Renal pelvis (tissue), 12 donors: ENCODE data around the gene TUFT1. TPM values are rescaled to one million over a fixed set of nuclear protein-coding genes. Genes with fewer than 3 reads are reported as not detected.

ENCODE experiments used
- DNase-seq: peaks from one replicate; pipeline ENCODE4 v3.0.0-alpha.2; 2013
- long read RNA-seq, 16 experiments: transcript quantifications; one replicate each; lab custom pipeline, GENCODE V29; 2026
- polyA plus RNA-seq, 3 donors: library from polyadenylated mRNA; unstranded; fragments of 120-200 nt; gene quantifications; one replicate each; pipeline ENCODE4 v1.2.1, GENCODE V29; 2013; ENCODE audit not compliant: insufficient read length in 3 of 3

Gene TUFT1
- 10 to 100 TPM in 2 of 3 donors, 1 to 10 TPM in 1; 8.8 to 14.1 (median 11.7) TPM for polyA plus RNA-seq
- long read RNA-seq, donor 1, partial matches to known transcripts = 0 of 1 reads
- long read RNA-seq, donor 1, other reads (novel, unspliced or antisense) = 0 of 1 reads
- long read RNA-seq, donor 2, partial matches to known transcripts = 0 of 4 reads
- long read RNA-seq, donor 2, other reads (novel, unspliced or antisense) = 0 of 4 reads
- long read RNA-seq, donor 3 = 0 reads
- long read RNA-seq, donor 4 = 0 reads
- long read RNA-seq, donor 5, partial matches to known transcripts = 0 of 2 reads
- long read RNA-seq, donor 5, other reads (novel, unspliced or antisense) = 0 of 2 reads
- long read RNA-seq, donor 6, partial matches to known transcripts = 0 of 3 reads
- long read RNA-seq, donor 6, other reads (novel, unspliced or antisense) = 0 of 3 reads
- long read RNA-seq, donor 7, partial matches to known transcripts = 0 of 4 reads
- long read RNA-seq, donor 7, other reads (novel, unspliced or antisense) = 0 of 4 reads
- long read RNA-seq, donor 8, partial matches to known transcripts = 0 of 2 reads
- long read RNA-seq, donor 8, other reads (novel, unspliced or antisense) = 0 of 2 reads
- long read RNA-seq, donor 9, partial matches to known transcripts = 0 of 3 reads
- long read RNA-seq, donor 9, other reads (novel, unspliced or antisense) = 0 of 3 reads
- long read RNA-seq, donor 10, transcript TUFT1-202 (12 exons, 3,033 nt) = major isoform, 6 of 6 reads
- long read RNA-seq, donor 10, partial matches to known transcripts = 0 of 6 reads
- long read RNA-seq, donor 10, other reads (novel, unspliced or antisense) = 0 of 6 reads
- long read RNA-seq, donor 11 = 0 reads
- long read RNA-seq, donor 12, partial matches to known transcripts = 0 of 1 reads
- long read RNA-seq, donor 12, other reads (novel, unspliced or antisense) = 0 of 1 reads
- long read RNA-seq, donor 13, partial matches to known transcripts = 0 of 3 reads
- long read RNA-seq, donor 13, other reads (novel, unspliced or antisense) = 0 of 3 reads
- long read RNA-seq, donor 14 = 0 reads
- long read RNA-seq, donor 15, partial matches to known transcripts = 0 of 1 reads
- long read RNA-seq, donor 15, other reads (novel, unspliced or antisense) = 0 of 1 reads
- long read RNA-seq, donor 16, partial matches to known transcripts = 6 of 7 reads
- long read RNA-seq, donor 16, other reads (novel, unspliced or antisense) = 0 of 7 reads

GRCh38 chr1:151540021-151540981, at the start of gene TUFT1:
TUFT1 (plus strand) TSS chr1:151540309; CDS start chr1:151540367, 58 bp downstream.
- DNase-seq = peak; percentile 92

- no peak for DNase-seq
Measured at GRCh38 chr1:151491641-151492040, 48.5 kb upstream of the TUFT1 start.

GRCh38 chr1:151492120-151492519, 48.0 kb upstream of the TUFT1 start:
- no peak for DNase-seq

GRCh38 chr1:151493042-151493441, 47.1 kb upstream of the TUFT1 start:
- no peak for DNase-seq

- DNase-seq = no peak
Measured at GRCh38 chr1:151494741-151495281, 45.3 kb upstream of the TUFT1 start.

GRCh38 chr1:151495316-151495715, 44.8 kb upstream of the TUFT1 start:
- DNase-seq = no peak

- no peak for DNase-seq
Measured at GRCh38 chr1:151499365-151499764, 40.7 kb upstream of the TUFT1 start.

GRCh38 chr1:151499930-151500329, 40.2 kb upstream of the TUFT1 start:
- DNase-seq = no peak

GRCh38 chr1:151501474-151501873, 38.6 kb upstream of the TUFT1 start:
- no peak for DNase-seq

- no peak for DNase-seq
Measured at GRCh38 chr1:151502035-151502700, 37.9 kb upstream of the TUFT1 start.

GRCh38 chr1:151502859-151503780, 37.0 kb upstream of the TUFT1 start:
- DNase-seq = no peak

- no peak for DNase-seq
Measured at GRCh38 chr1:151504252-151504651, 35.9 kb upstream of the TUFT1 start.

GRCh38 chr1:151504759-151505158, 35.4 kb upstream of the TUFT1 start:
- DNase-seq = no peak

GRCh38 chr1:151508833-151509232, 31.3 kb upstream of the TUFT1 start:
- no peak for DNase-seq

- no peak for DNase-seq
Measured at GRCh38 chr1:151509350-151510019, 30.6 kb upstream of the TUFT1 start.

- no peak for DNase-seq
Measured at GRCh38 chr1:151510020-151510405, 30.1 kb upstream of the TUFT1 start.

- no peak for DNase-seq
Measured at GRCh38 chr1:151510614-151510956, 29.5 kb upstream of the TUFT1 start.

GRCh38 chr1:151510957-151511635, 29.0 kb upstream of the TUFT1 start, which contains the start of gene CGN:
CGN (plus strand) TSS chr1:151511387; CDS start chr1:151518520, 7,133 bp downstream.
- peak; percentile 92 for DNase-seq
